ENCODE results near the gene TMEM128. TPM values are rescaled to one million over a fixed set of nuclear protein-coding genes. Genes with fewer than 3 reads are reported as not detected.
"Not testable (repeated sequence)": the region's sequence is repeated elsewhere in the genome, so short reads cannot be mapped to it uniquely, and the experiment has no call there.

TMEM128 gene
- total RNA-seq, 1 donor from 2014 or later: 18.5 TPM

DNA sequence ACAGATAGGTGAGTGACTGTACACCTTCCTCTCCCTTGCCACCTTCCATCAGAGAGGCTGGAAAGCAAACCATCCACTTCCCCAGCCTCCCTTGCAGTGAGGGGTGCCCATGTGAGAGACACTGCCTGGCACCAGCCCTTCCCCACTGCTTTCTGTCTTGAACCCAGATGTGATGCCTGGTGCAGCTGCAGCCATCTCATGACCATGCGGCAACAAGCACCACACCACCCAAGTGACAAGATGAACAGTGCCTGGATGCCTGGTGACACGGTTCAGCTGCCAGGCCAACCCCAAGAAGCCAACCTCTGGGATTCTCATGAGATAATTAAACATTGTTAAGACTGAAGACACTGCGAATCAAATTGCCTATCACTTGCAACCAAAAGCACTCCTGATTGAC, 52.7 kb downstream of the TMEM128 start:
- DNase-seq (ENCODE audit: low read depth): no peak

DNA sequence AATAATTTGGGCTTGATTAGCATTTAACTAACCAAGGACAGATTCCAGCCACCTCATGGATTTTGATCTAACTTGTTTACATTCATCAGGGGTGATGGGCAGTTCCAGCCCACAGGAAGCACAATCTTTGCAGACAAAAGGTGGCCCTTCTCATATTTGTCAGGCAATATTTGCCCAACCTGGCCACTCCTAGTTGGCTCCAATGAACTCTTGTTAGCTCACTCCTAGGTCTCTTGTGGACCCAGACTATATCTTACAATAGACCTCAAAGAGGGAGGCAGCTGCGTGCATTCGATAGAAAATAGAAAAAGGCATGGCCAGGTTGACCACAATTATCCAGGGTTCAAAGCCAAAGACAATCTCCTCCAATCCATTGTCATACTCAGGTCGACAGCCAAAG, 59.5 kb downstream of the TMEM128 start:
- DNase-seq (ENCODE audit: low read depth): not testable (repeated sequence)

Other genes with a start within 250 kb of the TMEM128 start
- not detected in 2 replicates for gene OTOP1, start 21.3 kb downstream of the TMEM128 start, total RNA-seq
- 17.5 and 21.6 TPM in 2 replicates for gene LYAR, start 41.9 kb upstream of the TMEM128 start, total RNA-seq
- 2.2 and 8.7 TPM in 2 replicates for gene ZBTB49, start 42.0 kb upstream of the TMEM128 start, total RNA-seq
- 0.27 TPM in 1 of 2 replicates, not detected in the other for gene NSG1, start 138.9 kb upstream of the TMEM128 start, total RNA-seq